HepG2 (cell line): ENCODE data around the gene BEX2.
A peak's percentile ranks its signal among the peaks of the same experiment; 100 is the strongest.

Experiments used
- CTCF ChIP-seq: sonication (generic); formaldehyde crosslinking; IDR thresholded peaks from 2 replicates; pipeline ENCODE4 v1.5.0; 2020; ENCODE audit warnings: mild to moderate bottlenecking, missing genetic modification reagents, moderate library complexity
- EZH2 ChIP-seq: conservative IDR thresholded peaks from 2 replicates; pipeline ENCODE4 v1.6.1; 2012; ENCODE audit warnings: mild to moderate bottlenecking, low read depth, low read length, moderate library complexity
- JUN ChIP-seq: sonication (generic); formaldehyde crosslinking; IDR thresholded peaks from 2 replicates; pipeline ENCODE4 v1.4.0; 2020; ENCODE audit warnings: mild to moderate bottlenecking, missing genetic modification reagents
- KIAA2018 ChIP-seq: sonication (generic); formaldehyde crosslinking; IDR thresholded peaks from 2 replicates; pipeline ENCODE4 v1.5.0; 2020; ENCODE audit warnings: mild to moderate bottlenecking, missing genetic modification reagents, borderline replicate concordance
- MED8 ChIP-seq: sonication (generic); formaldehyde crosslinking; IDR thresholded peaks from 2 replicates; pipeline ENCODE4 v1.8.1; 2023; ENCODE audit warnings: mild to moderate bottlenecking, missing genetic modification reagents; ENCODE audit not compliant: insufficient replicate concordance
- RBM22 ChIP-seq: fragments of 200-400 bp; formaldehyde crosslinking; optimal IDR thresholded peaks from 2 replicates; pipeline ENCODE3; 2017; ENCODE audit warnings: mild to moderate bottlenecking, low read length, moderate library complexity
- TCF7 ChIP-seq: sonication (generic); IDR thresholded peaks from 2 replicates; pipeline ENCODE4 v1.6.1; 2016; ENCODE audit warnings: antibody characterized with exemption, low read depth
- ZBTB10 ChIP-seq: sonication (generic); formaldehyde crosslinking; IDR thresholded peaks from 2 replicates; pipeline ENCODE4 v1.4.0; 2020; ENCODE audit warnings: missing genetic modification reagents, borderline replicate concordance
- ZBTB26 ChIP-seq: IDR thresholded peaks from 2 replicates; pipeline ENCODE4 v1.6.1; 2016; ENCODE audit warnings: missing compliant biosample characterization, missing genetic modification reagents, borderline replicate concordance
- ZNF839 ChIP-seq: sonication (generic); formaldehyde crosslinking; IDR thresholded peaks from 2 replicates; pipeline ENCODE4 v1.4.0; 2020; ENCODE audit warnings: missing genetic modification reagents, mild to moderate bottlenecking, borderline replicate concordance

- TF ChIP-seq TCF7, result no peak
- no peak for TF ChIP-seq ZBTB10 (CRISPR knock-in tag)
- TF ChIP-seq JUN (CRISPR knock-in tag), result no peak
- no peak for TF ChIP-seq ZNF839 (CRISPR knock-in tag)
- no peak for TF ChIP-seq RBM22
- no peak for TF ChIP-seq ZBTB26
- peak; percentile 59 for TF ChIP-seq CTCF (CRISPR knock-in tag)
- no peak for TF ChIP-seq EZH2
- TF ChIP-seq KIAA2018 (CRISPR knock-in tag), result no peak
- TF ChIP-seq MED8 (CRISPR knock-in tag), result no peak
These were observed 32.3 kb upstream of the BEX2 start for GRCh38 chrX:103343105-103343504.
